PC-9 (cell line): ENCODE data around the gene KCND1.

Experiments used
- EZH2 ChIP-seq: fragments of 200-600 bp; sonication (generic); IDR thresholded peaks from 2 replicates; pipeline ENCODE4 v1.8.0; 2017; ENCODE audit warnings: antibody characterized with exemption, low read depth
- TF ChIP-seq, protein P1 (sequence below): fragments of 200-600 bp; sonication (generic); conservative IDR thresholded peaks from 2 replicates; pipeline ENCODE4 v1.6.1; 2017; ENCODE audit warnings: mixed run types, antibody characterized with exemption, mild to moderate bottlenecking, moderate library complexity

DNA sequence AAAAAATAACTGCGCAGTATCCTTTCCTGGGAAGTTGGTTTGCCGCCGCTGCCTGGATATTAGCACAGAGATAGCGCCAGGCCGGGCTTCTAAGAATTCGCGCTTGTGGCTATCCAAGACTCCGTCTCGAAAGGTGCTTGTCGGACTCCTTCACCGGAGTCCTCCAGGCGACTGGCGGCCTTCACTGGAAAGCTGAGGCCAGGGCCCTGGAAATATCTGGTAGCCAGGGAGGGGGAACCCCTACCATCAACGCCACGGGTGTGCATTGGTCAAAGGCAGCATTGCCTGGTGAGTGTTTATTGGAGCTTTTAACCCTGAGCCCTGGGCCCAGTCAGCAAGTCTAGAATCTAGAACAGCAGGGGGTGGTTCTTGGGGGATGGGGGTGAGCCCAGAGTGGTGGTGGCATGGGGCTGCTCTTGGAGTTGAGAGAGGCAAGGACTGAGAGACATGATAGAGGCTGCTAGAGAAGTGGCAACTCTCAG lies 52.2 kb downstream of the KCND1 start:
- TF ChIP-seq, protein P1, sequence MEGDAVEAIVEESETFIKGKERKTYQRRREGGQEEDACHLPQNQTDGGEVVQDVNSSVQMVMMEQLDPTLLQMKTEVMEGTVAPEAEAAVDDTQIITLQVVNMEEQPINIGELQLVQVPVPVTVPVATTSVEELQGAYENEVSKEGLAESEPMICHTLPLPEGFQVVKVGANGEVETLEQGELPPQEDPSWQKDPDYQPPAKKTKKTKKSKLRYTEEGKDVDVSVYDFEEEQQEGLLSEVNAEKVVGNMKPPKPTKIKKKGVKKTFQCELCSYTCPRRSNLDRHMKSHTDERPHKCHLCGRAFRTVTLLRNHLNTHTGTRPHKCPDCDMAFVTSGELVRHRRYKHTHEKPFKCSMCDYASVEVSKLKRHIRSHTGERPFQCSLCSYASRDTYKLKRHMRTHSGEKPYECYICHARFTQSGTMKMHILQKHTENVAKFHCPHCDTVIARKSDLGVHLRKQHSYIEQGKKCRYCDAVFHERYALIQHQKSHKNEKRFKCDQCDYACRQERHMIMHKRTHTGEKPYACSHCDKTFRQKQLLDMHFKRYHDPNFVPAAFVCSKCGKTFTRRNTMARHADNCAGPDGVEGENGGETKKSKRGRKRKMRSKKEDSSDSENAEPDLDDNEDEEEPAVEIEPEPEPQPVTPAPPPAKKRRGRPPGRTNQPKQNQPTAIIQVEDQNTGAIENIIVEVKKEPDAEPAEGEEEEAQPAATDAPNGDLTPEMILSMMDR: no peak
- no peak for TF ChIP-seq EZH2
